GM18526 (cell line): ENCODE results near the gene IL7R.

ENCODE experiments used
- POLR2A ChIP-seq: IDR thresholded peaks from 3 replicates; pipeline ENCODE4 v1.6.1; 2011; ENCODE audit not compliant: insufficient read length; ENCODE audit errors: extremely low read depth

IL7R gene

GRCh38 chr5:35921930-35922329, 65.2 kb downstream of the IL7R start:
- no peak for TF ChIP-seq POLR2A

- no peak for TF ChIP-seq POLR2A
Observed at GRCh38 chr5:35922468-35922867, 65.8 kb downstream of the IL7R start.

- TF ChIP-seq POLR2A = no peak
Observed at GRCh38 chr5:35924122-35924949, 67.6 kb downstream of the IL7R start.

- no peak for TF ChIP-seq POLR2A
Observed at GRCh38 chr5:35924950-35925722, 68.4 kb downstream of the IL7R start.

GRCh38 chr5:35926389-35927051, 69.8 kb downstream of the IL7R start:
- TF ChIP-seq POLR2A = no peak
